Breast epithelium (tissue), 4 donors: ENCODE measurements around the gene TPRA1. TPM values are rescaled to one million over a fixed set of nuclear protein-coding genes. Genes with fewer than 3 reads are reported as not detected.
A peak's percentile ranks its signal among the peaks of the same experiment; 100 is the strongest.

Source experiments
- DNase-seq, 2 donors: peaks; one replicate each; pipeline ENCODE4 v3.0.0-alpha.2; 2019; ENCODE audit warnings: low spot score in 2 of 2
- H3K27ac ChIP-seq, 2 donors: fragments of 200-600 bp; sonication (generic) in 1 of 2; one replicate each; pipeline ENCODE4 v1.5.1; 2016 to 2019; ENCODE audit warnings: mild to moderate bottlenecking in 1 of 2
- H3K27me3 ChIP-seq, 2 donors: fragments of 200-600 bp; sonication (generic) in 1 of 2; one replicate each; pipeline versions ENCODE4 v1.5.1 to v1.6.0; 2017 to 2019; ENCODE audit warnings: control low read depth in 1 of 2, mild to moderate bottlenecking in 1 of 2
- H3K36me3 ChIP-seq: fragments of 200-600 bp; one replicate; pipeline ENCODE4 v1.5.1; 2019
- H3K4me1 ChIP-seq, 2 donors: fragments of 200-600 bp; sonication (generic); one replicate each; pipeline ENCODE4 v1.5.1; 2016 to 2019; ENCODE audit warnings: control low read depth in 1 of 2
- H3K4me3 ChIP-seq, 3 donors: fragments of 200-600 bp; sonication (generic); 1 replicate in 2 of 3; 2 replicates in 1 of 3; pipeline ENCODE4 v1.5.1; 2016 to 2019; ENCODE audit warnings: mild to moderate bottlenecking in 3 of 3, moderate library complexity in 2 of 3
- H3K9me3 ChIP-seq, 2 donors: fragments of 200-600 bp; sonication (generic) in 1 of 2; one replicate each; pipeline ENCODE4 v1.5.1; 2016 to 2019; ENCODE audit warnings: control low read depth in 1 of 2
- CTCF ChIP-seq, 3 donors: fragments of 450-650 bp; IDR thresholded peaks; one replicate each; pipeline ENCODE4 v1.5.1; 2016 to 2017; ENCODE audit warnings: antibody characterized with exemption in 3 of 3, mild to moderate bottlenecking in 3 of 3, moderate library complexity in 3 of 3
- POLR2A ChIP-seq: fragments of 450-650 bp; IDR thresholded peaks from one replicate; pipeline ENCODE4 v1.6.1; 2016; ENCODE audit warnings: antibody characterized with exemption, mild to moderate bottlenecking, moderate library complexity
- POLR2AphosphoS5 ChIP-seq, 3 donors: sonication (generic); formaldehyde crosslinking; IDR thresholded peaks; one replicate each; pipeline ENCODE4 v1.6.1; 2017; ENCODE audit warnings: antibody characterized with exemption in 3 of 3
- intact Hi-C: fragments of 100-400 bp; cut with DNase I; formaldehyde crosslinking; loops from one replicate; pipeline ENCODE4 v1.15.1; 2023; ENCODE audit warnings: low total_unique reads
- total RNA-seq, 3 donors: library from RNA; depleted of rRNA; stranded (reverse); fragments of >200 nt; gene quantifications; one replicate each; pipeline ENCODE4 v1.1.0, GENCODE V29; 2016

Gene TPRA1
- 10 to 100 TPM; 32.1 to 49.0 (median 39.8) TPM for total RNA-seq

GRCh38 chr3:127590593-127591465, at the start of gene TPRA1:
TSS of gene TPRA1 (minus strand) at chr3:127590733. CDS start at chr3:127580146, 10,587 bp downstream.
- Histone ChIP-seq H3K4me3 (peak within 1 kb of the TSS; percentile 90 to 98 (median 94)), H3K4me1 (peaks cover 14% of the 10 kb centered on the region in 2 donors), H3K27ac (peak within 1 kb of the TSS; percentile 92 to 97), H3K9me3 (no peaks in the 10 kb centered on the region), H3K27me3 (no peaks in the 10 kb centered on the region), H3K36me3 (no peaks in the 10 kb centered on the region)
- TF ChIP-seq CTCF (IDR thresholded peaks at IDR 0.05) (no peak), POLR2AphosphoS5 (IDR thresholded peaks at IDR 0.05) (peak in 2 of 3 donors; percentile 37 to 39)
- intact Hi-C loops = no loop called here
- DNase-seq = peak; percentile 78 to 94

GRCh38 chr3:127640042-127640355, 49.5 kb upstream of the TPRA1 start:
- Histone ChIP-seq H3K36me3 (no peaks in the 10 kb centered on the region), H3K4me1 (no peaks in the 10 kb centered on the region), H3K9me3 (no peaks in the 10 kb centered on the region), H3K27ac (no peak overlapping the region), H3K4me3 (no peak overlapping the region), H3K27me3 (no peaks in the 10 kb centered on the region)
- TF ChIP-seq POLR2A (no peak), POLR2AphosphoS5 (IDR thresholded peaks at IDR 0.05) (no peak), CTCF (IDR thresholded peaks at IDR 0.05) (no peak)
- DNase-seq = no peak
- intact Hi-C loops = no loop called here

GRCh38 chr3:127639173-127640041, 48.9 kb upstream of the TPRA1 start:
- no peak for TF ChIP-seq POLR2AphosphoS5 (IDR thresholded peaks at IDR 0.05)
- TF ChIP-seq CTCF (IDR thresholded peaks at IDR 0.05) = no peak
- TF ChIP-seq POLR2A = no peak
- H3K9me3 ChIP-seq = no peaks in the 10 kb centered on the region
- H3K4me1 ChIP-seq = no peaks in the 10 kb centered on the region
- intact Hi-C loops = no loop called here
- DNase-seq = no peak
- H3K4me3 ChIP-seq = no peak overlapping the region
- H3K27ac ChIP-seq = no peak overlapping the region
- H3K36me3 ChIP-seq = no peaks in the 10 kb centered on the region
- H3K27me3 ChIP-seq = no peaks in the 10 kb centered on the region

- intact Hi-C loops = no loop called here
- no peak overlapping the region for H3K27ac ChIP-seq
- H3K4me1 ChIP-seq = no peaks in the 10 kb centered on the region
- H3K4me3 ChIP-seq = no peak overlapping the region
- H3K27me3 ChIP-seq = no peaks in the 10 kb centered on the region
- TF ChIP-seq POLR2AphosphoS5 (IDR thresholded peaks at IDR 0.05) = no peak
- no peak for TF ChIP-seq POLR2A
- no peak for TF ChIP-seq CTCF (IDR thresholded peaks at IDR 0.05)
- DNase-seq = no peak
- no peaks in the 10 kb centered on the region for H3K36me3 ChIP-seq
- no peaks in the 10 kb centered on the region for H3K9me3 ChIP-seq
Measured at GRCh38 chr3:127637971-127638370, 47.4 kb upstream of the TPRA1 start.

- H3K27me3 ChIP-seq = no peaks in the 10 kb centered on the region
- no peak overlapping the region for H3K4me3 ChIP-seq
- H3K36me3 ChIP-seq = no peaks in the 10 kb centered on the region
- intact Hi-C loops = no loop called here
- no peaks in the 10 kb centered on the region for H3K4me1 ChIP-seq
- no peak for DNase-seq
- H3K27ac ChIP-seq = no peak overlapping the region
- TF ChIP-seq POLR2AphosphoS5 (IDR thresholded peaks at IDR 0.05) (no peak), CTCF (IDR thresholded peaks at IDR 0.05) (no peak), POLR2A (no peak)
- no peaks in the 10 kb centered on the region for H3K9me3 ChIP-seq
Measured at GRCh38 chr3:127637546-127637945, 47.0 kb upstream of the TPRA1 start.
